GM19468 (cell line): ENCODE data around the gene MACROD2.
A peak's percentile ranks its signal among the peaks of the same experiment; 100 is the strongest.

Source experiments
- ATAC-seq: cut with Tn5 transposase; IDR thresholded peaks from one replicate; pipeline ENCODE4 v1.9.1; 2021; ENCODE audit warnings: mild to moderate bottlenecking, moderate library complexity, moderate number of reproducible peaks; ENCODE audit not compliant: unreplicated experiment; ENCODE audit errors: extremely low read depth

Gene MACROD2

GRCh38 chr20:15889061-15889460, 1893.7 kb downstream of the MACROD2 start:
- ATAC-seq = no peak

- peak; percentile 45 for ATAC-seq
Observed at GRCh38 chr20:15889514-15890256, 1894.4 kb downstream of the MACROD2 start.

- no peak for ATAC-seq
Observed at GRCh38 chr20:15890407-15890982, 1895.2 kb downstream of the MACROD2 start.

GRCh38 chr20:15895126-15895525, 1899.8 kb downstream of the MACROD2 start:
- no peak for ATAC-seq

- peak; percentile 82 for ATAC-seq
Observed at GRCh38 chr20:15895560-15896084, 1900.3 kb downstream of the MACROD2 start.

GRCh38 chr20:15899967-15900366, 1904.7 kb downstream of the MACROD2 start:
- ATAC-seq = no peak

GRCh38 chr20:15900443-15900842, 1905.1 kb downstream of the MACROD2 start:
- no peak for ATAC-seq

- ATAC-seq = no peak
Observed at GRCh38 chr20:15902493-15902892, 1907.2 kb downstream of the MACROD2 start.

GRCh38 chr20:15905661-15906060, 1910.3 kb downstream of the MACROD2 start:
- ATAC-seq = no peak

- ATAC-seq = no peak
Observed at GRCh38 chr20:15909995-15910394, 1914.7 kb downstream of the MACROD2 start.

- no peak for ATAC-seq
Observed at GRCh38 chr20:15911581-15911980, 1916.3 kb downstream of the MACROD2 start.

- ATAC-seq = no peak
Observed at GRCh38 chr20:15913391-15914025, 1918.2 kb downstream of the MACROD2 start.

GRCh38 chr20:15916623-15917022, 1921.3 kb downstream of the MACROD2 start:
- ATAC-seq = no peak

GRCh38 chr20:15917283-15917682, 1922.0 kb downstream of the MACROD2 start:
- ATAC-seq = no peak

GRCh38 chr20:15918631-15919030, 1923.3 kb downstream of the MACROD2 start:
- ATAC-seq = no peak

GRCh38 chr20:15919118-15919517, 1923.8 kb downstream of the MACROD2 start:
- no peak for ATAC-seq

- no peak for ATAC-seq
Observed at GRCh38 chr20:15921930-15922329, 1926.6 kb downstream of the MACROD2 start.

- ATAC-seq = no peak
Observed at GRCh38 chr20:15922556-15922955, 1927.2 kb downstream of the MACROD2 start.

- ATAC-seq = peak; percentile 44
Observed at GRCh38 chr20:15923030-15923776, 1927.9 kb downstream of the MACROD2 start.

- no peak for ATAC-seq
Observed at GRCh38 chr20:15924556-15924955, 1929.2 kb downstream of the MACROD2 start.
